HG03045 (cell line): Measurements from ENCODE around the gene CIZ1.
"Not testable (repeated sequence)": the region's sequence is repeated elsewhere in the genome, so short reads cannot be mapped to it uniquely, and the experiment has no call there.

ENCODE experiments used
- ATAC-seq: cut with Tn5 transposase; IDR thresholded peaks from one replicate; pipeline ENCODE4 v1.9.1; 2021; ENCODE audit warnings: mild to moderate bottlenecking, moderate library complexity; ENCODE audit not compliant: unreplicated experiment

CIZ1 gene

DNA sequence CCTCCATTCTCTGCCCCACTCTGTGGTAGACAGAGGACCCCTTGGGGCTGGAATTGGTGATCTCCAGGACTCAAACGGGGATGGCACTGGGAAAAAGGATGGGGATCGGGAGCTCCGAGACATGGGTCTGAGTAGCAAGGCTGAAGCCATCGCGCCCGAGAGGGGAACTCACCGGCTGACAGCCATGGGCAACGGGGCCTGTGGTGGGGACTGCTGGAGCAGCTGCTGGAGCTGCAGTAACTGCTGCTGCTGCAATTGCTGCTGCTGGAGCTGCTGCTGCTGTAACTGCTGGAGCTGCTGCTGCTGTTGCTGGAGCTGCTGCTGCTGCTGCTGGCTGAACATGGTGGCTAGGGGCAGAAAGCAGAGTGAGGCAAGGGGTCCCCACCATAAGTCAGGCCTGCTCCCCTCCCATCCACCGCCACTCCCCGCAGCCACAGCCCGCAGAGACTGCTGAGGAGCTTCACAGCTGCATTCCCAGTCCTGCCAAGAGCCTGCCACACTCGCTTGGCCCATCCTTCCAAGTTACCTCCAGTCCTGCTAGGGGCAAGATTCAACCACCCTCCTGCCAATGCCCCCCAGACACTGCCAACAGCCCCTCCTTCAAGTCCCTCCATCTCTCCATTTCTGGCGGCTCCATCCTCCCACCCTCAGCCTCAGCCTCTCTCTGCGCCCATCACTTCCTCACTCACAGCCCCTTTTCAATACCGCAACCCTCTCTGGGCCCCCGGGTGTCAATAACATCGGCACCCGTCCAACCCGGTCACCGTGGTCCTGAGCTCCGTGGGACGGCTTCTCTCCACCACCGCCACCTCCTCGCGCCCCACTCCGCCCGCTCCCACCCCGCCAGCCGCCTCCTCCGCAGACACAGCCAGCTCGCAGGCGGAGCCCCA, 611 bp downstream of the CIZ1 start:
- ATAC-seq: peak; percentile 10

- ATAC-seq: no peak
Observed at GRCh38 chr9:128190013-128190412, 1.4 kb downstream of the CIZ1 start.

- no peak for ATAC-seq
Observed at GRCh38 chr9:128188209-128188608, 3.2 kb downstream of the CIZ1 start.

DNA sequence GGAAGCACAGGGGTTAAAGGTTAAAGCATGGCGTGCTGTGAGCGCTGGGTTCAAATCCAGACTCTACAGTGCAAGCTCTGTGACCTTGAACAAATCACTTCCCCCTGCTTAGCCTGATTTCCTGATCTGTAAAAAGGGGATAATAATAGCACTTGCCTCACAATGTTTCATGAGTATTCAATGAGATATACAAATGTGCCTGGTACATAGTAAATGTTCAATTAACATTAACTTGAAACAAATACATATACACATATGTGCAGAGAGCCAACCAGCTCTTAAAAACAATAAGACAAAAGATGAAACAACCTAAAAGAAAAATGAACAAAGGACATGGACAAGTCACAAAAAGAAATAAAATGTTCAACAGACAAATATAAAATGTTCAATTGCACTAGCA, 4.0 kb downstream of the CIZ1 start:
- no peak for ATAC-seq

- ATAC-seq: no peak
Observed at GRCh38 chr9:128185979-128186965, 5.1 kb downstream of the CIZ1 start.

GRCh38 chr9:128182893-128183588, 8.3 kb downstream of the CIZ1 start:
- no peak for ATAC-seq

DNA sequence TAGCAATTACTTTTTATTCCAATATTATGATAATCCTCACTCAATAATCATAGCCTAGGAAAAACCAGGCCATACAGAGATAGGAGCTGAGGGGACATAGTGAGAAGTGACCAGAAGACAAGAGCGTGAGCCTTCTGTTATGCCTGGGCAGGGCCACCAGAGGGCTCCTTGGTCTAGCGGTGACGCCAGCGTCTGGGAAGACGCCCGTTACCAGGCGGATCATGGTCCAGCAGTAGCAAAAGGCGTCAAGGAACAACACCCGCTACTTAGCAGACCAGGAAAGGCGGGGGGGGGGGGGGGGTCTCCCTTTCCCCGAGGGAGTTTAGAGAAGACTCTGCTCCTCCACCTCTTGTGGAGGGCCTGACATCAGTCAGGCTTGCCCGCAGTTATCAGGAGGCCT, 9.9 kb downstream of the CIZ1 start:
- not testable (repeated sequence) for ATAC-seq

- no peak for ATAC-seq
Observed at GRCh38 chr9:128180447-128180846, 10.9 kb downstream of the CIZ1 start.

DNA sequence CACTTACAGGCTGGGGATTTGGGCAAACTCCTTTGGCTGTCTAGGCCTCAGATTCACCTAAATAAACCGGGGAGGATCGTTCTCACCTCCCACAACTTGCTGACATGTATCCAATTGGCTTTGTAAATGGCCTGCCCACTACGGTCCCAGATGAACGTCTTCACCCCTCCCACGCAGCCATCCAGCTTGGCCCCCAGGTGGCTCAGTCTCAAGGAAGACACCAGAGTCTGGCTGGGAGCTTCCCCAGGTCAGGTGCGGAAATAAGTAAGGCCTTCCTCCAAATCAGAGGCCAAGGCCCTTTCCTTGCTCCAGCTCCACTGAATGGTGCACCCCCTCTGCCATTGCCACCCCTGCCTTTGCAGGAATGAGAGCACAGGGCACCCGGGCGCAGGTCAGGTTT, 11.4 kb downstream of the CIZ1 start:
- no peak for ATAC-seq

DNA sequence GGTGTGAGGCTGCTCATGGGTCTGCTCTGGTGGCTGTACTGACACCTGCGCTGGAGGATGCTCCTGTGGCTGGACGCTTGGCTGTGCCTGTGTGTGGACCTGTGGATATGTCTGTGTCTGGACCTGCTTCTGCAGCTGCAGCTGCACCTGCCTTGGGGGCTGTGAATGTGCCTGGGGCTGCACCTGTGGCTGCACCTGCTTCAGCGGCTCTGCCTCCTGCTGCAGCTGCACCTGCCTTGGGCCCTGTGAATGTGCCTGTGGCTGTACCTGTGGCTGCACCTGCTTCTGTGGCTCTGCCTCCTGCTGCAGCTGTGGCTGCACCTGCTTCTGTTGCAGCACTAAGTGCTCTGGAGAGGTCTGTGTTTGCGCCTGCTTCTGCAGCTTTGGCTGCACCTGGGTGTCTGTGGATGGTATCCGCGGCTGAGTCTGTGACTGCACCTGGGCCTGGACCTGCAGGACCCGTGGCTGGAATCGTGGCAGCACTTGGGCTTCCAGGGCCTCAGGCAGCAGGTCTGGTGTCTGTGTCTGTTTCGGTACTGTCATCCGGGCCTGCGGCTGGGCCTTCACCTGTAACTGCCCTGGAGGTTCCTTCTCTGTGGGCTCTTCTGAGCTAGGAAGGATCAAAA, 12.5 kb downstream of the CIZ1 start:
- no peak for ATAC-seq

DNA sequence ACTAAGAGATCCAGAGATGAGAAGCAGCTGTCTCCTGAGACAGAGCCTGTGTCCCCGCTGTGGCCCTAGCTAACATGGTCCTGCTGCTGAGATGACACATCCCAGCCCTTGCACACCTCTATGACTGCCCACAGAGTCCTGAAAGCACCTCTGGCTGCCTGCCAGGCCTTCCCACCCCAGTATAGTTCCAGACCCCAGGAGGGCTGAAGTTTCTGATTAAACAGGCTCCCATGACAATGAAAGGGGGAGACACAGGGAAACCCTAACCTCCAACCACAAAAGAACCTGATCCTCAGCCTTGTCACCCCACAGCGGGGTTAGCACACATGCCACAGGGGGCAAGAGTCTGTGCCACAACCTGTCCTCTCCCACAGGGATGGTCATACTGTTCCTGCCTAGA, 15.6 kb downstream of the CIZ1 start:
- ATAC-seq: no peak

DNA sequence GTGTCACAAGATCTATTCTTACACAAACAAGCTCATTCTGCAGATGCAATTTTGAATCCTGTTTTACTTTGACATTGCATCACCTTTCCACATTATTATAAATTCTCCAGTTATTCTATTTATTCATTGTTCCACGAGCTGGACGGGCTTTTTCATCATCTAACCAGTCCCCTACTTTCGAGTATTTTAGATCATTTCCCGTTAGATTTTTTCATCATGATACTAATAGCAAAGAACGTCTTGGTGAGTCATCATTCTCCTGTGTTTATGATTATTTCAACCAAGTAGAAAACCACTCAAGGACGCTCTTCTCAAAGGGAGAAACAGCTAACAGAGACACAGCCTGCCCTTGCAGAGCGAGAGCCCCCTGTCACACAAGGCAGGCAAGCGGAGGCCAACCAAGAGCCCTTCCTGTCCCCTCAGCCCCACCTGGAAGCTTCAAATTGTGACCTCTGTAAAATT, 16.2 kb downstream of the CIZ1 start:
- no peak for ATAC-seq

DNA sequence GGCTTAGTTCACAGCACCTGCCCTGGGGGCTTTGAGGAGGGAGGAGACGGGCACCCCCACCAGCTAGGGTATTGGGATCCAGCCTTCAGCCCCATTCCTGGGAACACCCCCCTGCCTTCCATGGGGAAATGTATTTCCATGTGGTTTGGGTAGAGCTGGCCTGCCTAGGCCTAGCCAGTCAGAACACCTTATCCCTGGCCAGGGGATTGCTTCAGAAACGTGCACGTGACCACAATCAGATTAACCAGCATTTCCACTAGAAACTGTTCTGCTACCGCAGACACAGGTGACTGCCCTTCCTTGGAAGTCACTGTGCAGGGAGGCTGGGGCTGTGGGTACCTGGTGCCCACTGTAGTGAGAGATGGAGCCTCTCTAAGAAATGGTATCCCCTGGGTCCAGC, 17.3 kb downstream of the CIZ1 start:
- ATAC-seq: no peak

DNA sequence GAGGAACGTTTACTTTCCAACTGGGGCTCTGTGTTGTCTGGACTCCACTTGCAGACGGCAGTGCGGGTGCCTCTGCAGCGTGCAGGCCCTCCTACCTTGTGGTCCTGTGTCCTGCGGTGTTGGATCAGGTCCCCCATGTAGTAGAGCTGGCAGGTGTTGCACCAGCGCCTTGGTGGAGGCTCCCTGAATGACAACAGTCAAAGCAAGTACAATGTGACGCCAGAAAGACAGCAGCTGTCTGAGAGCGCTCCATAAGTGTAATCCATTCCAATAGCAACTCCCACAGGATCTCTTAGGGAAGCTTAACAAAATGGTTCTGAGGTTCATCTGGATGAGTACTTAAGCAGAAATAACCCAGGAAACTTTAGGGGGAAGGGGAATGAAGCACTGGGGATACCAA, 21.4 kb downstream of the CIZ1 start:
- no peak for ATAC-seq

DNA sequence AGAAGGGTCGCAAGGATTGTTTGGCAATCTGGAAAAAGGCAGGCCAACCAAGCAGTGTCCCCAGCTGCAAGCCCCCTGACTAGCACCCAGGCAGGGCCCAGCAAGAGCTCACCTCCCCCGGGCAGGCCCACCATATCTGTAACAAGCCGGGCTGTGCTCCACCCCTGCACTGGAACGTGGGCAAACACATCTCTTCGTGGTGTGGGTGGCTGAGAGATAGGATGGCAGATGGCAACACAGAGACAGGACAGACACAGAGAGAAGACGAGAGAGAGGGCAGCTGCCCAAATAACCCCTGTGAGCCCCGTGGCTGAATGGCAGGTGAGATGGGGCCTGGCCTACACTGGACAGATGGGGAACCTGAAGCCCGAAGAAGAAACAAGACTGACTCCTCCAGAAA, 21.9 kb downstream of the CIZ1 start:
- no peak for ATAC-seq

DNA sequence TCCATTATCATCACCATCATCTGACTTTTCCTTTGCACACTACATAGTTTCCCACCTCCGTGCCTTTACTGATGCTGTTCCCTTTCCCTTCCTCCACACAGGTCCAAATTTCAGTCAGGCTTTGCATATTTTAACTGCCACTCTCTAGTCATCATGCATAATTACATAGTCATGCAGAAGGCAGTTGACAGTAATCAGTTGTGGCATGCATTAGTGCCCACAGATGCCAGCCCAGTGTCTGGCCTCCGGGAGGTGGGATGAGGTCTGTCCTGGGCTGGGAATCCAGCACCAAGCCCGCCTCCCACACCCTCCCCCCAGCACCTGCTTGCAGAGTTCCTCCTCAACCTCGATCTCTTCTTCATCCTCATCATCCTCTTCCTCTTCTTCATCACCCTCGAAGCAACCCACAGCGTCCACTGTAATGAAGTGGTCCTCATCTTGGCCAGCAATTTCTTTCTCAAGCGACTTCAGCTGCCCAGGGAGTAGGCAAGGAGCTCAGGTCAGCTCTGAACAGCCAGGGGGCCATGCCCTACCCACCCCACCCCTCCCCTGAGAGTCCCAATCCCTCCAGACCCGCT, 22.6 kb downstream of the CIZ1 start:
- no peak for ATAC-seq

- no peak for ATAC-seq
Observed at GRCh38 chr9:128167209-128167608, 24.2 kb downstream of the CIZ1 start.

GRCh38 chr9:128166169-128166568, 25.2 kb downstream of the CIZ1 start:
- ATAC-seq: no peak

DNA sequence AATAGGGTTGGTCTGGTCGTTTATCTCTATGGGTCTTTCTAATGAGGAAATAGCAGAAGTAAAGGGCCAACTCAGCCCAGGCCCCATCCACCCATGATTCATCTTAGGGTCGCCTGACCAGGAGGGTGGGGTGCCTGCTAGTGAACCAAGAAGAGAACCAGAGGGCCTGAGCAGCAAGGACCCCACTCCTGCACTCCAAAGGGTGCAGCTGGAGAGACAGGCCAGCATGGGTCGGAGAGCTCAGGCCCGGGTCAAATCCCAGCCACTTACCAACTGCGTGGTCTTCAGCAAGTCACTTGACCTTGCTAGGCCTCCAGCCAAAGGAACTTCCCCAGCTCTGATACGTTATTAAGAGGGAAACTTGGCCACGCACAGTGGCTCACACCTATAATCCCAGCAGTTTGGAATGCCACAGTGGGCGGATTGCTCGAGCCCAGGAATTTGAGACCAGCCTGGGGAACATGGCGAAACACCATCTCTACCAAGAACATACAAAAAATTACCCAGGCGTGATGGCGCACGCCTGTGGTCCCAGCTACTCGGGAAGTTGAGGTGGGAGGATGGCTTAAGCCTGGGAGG, 27.0 kb downstream of the CIZ1 start:
- ATAC-seq: no peak
